Type B pancreatic cell (in vitro differentiated cells): Measurements from ENCODE around the gene KCNC3. TPM values are rescaled to one million over a fixed set of nuclear protein-coding genes. Genes with fewer than 3 reads are reported as not detected.
"Not testable (repeated sequence)": the region's sequence is repeated elsewhere in the genome, so short reads cannot be mapped to it uniquely, and the experiment has no call there.

Experiments
- DNase-seq: peaks from one replicate; pipeline ENCODE4 v3.0.0; 2021; ENCODE audit warnings: mixed read lengths; ENCODE audit not compliant: unreplicated experiment; ENCODE audit errors: extremely low spot score
- H3K27ac Mint-ChIP-seq: 2 replicates; pipeline ENCODE4 v1.8.0; 2021; ENCODE audit warnings: mild to moderate bottlenecking, mixed read lengths
- H3K27me3 Mint-ChIP-seq: 2 replicates; pipeline ENCODE4 v1.8.0; 2021; ENCODE audit warnings: mixed read lengths
- H3K36me3 Mint-ChIP-seq: 2 replicates; pipeline ENCODE4 v1.8.0; 2021; ENCODE audit warnings: mixed read lengths
- H3K4me1 Mint-ChIP-seq: one replicate; pipeline ENCODE4 v1.8.0; 2021; ENCODE audit warnings: mixed read lengths; ENCODE audit not compliant: unreplicated experiment
- H3K4me3 Mint-ChIP-seq: 2 replicates; pipeline ENCODE4 v1.8.0; 2021; ENCODE audit warnings: mild to moderate bottlenecking, mixed read lengths
- H3K9me3 Mint-ChIP-seq: 2 replicates; pipeline ENCODE4 v1.8.0; 2021; ENCODE audit warnings: mixed read lengths
- total RNA-seq: library from RNA; stranded (reverse); gene quantifications from 2 replicates; pipeline ENCODE4 v1.2.1, GENCODE V29; 2021; ENCODE audit warnings: low replicate concordance
- TF ChIP-seq, protein P1 (sequence below): fragments of 200-600 bp; sonication (generic); conservative IDR thresholded peaks from 2 replicates; pipeline ENCODE4 v1.5.0; 2021; ENCODE audit warnings: antibody characterized with exemption, mild to moderate bottlenecking

KCNC3 gene
- total RNA-seq, 1 donor from 2014 or later = 9.5 TPM

DNA sequence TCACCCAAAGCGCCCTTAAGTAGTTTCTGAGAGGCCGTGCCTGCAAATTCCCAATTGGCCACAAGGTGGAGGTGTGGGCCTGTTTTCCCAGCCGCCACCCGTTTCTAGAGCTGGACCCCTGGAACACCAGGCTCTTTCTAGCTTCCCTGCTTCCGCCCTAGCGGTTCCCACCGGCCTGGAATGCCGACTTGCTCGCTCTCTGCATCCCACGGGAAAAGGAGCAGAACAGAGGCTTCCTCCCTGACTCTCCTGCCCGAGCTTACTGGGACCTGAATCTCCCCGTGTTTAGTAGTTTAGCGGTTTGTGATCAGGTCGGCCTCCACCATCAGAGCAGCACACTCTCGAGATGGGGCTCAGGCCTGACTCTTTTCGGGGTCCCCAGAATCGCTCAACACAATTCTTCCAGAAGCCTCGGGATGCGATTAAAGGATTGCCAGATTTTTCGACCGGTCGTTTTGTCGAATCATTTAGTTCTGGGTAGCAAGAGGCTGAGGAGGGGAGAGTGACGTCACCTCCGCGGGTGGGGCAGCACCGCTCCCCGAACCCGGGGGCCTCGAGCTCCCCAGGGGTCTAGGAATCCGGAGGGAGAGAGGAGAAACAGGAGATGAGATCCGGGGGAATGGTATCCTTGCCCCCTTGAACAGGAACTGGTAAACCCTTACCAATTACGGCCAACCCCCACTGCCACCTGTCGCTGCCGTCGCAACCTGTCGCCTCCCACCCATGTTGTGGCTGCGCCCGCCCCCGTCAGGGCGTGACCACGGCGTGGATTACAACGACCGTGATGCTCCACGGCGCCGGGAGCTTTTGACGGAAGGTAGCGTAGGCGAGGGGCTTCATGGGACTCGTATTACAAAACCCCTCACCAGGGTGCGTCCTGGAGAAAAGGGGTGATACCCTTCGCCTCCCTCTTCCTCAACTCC, 28.3 kb upstream of the KCNC3 start:
- peaks cover 6% of the 10 kb centered on the region for H3K36me3 Mint-ChIP-seq
- no peak overlapping the region for H3K4me3 Mint-ChIP-seq
- no peaks in the 10 kb centered on the region for H3K4me1 Mint-ChIP-seq
- TF ChIP-seq, protein P1, sequence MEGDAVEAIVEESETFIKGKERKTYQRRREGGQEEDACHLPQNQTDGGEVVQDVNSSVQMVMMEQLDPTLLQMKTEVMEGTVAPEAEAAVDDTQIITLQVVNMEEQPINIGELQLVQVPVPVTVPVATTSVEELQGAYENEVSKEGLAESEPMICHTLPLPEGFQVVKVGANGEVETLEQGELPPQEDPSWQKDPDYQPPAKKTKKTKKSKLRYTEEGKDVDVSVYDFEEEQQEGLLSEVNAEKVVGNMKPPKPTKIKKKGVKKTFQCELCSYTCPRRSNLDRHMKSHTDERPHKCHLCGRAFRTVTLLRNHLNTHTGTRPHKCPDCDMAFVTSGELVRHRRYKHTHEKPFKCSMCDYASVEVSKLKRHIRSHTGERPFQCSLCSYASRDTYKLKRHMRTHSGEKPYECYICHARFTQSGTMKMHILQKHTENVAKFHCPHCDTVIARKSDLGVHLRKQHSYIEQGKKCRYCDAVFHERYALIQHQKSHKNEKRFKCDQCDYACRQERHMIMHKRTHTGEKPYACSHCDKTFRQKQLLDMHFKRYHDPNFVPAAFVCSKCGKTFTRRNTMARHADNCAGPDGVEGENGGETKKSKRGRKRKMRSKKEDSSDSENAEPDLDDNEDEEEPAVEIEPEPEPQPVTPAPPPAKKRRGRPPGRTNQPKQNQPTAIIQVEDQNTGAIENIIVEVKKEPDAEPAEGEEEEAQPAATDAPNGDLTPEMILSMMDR = peak; percentile 87
- no peaks in the 10 kb centered on the region for H3K27me3 Mint-ChIP-seq
- no peak overlapping the region for H3K27ac Mint-ChIP-seq
- no peak for DNase-seq
- no peaks in the 10 kb centered on the region for H3K9me3 Mint-ChIP-seq

DNA sequence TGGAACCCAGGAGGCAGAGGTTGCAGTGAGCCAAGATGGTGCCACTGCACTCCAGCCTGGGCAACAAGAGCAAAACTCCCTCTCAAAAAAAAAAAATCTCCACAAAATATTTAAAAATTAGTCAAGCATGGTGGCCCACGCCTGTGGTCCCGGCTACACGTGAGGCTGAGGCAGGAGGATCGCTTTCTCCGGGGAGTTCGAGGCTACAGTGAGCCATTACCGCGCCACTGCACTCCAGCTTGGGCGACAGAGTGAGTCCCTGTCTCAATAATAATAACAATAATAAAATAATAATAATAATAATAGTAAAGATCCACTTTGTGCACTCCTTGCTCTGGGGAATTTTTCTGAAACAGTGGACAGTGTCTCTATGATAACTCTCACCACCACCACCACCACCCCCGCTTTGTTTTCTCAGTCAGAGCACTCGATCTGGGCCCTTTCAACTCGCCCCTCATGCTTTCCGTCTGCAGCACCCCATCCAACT, 27.6 kb upstream of the KCNC3 start:
- peaks cover 6% of the 10 kb centered on the region for H3K36me3 Mint-ChIP-seq
- no peaks in the 10 kb centered on the region for H3K9me3 Mint-ChIP-seq
- DNase-seq = no peak
- H3K4me1 Mint-ChIP-seq = no peaks in the 10 kb centered on the region
- no peaks in the 10 kb centered on the region for H3K27me3 Mint-ChIP-seq
- no peak overlapping the region for H3K27ac Mint-ChIP-seq
- TF ChIP-seq, protein P1 = no peak
- no peak overlapping the region for H3K4me3 Mint-ChIP-seq

DNA sequence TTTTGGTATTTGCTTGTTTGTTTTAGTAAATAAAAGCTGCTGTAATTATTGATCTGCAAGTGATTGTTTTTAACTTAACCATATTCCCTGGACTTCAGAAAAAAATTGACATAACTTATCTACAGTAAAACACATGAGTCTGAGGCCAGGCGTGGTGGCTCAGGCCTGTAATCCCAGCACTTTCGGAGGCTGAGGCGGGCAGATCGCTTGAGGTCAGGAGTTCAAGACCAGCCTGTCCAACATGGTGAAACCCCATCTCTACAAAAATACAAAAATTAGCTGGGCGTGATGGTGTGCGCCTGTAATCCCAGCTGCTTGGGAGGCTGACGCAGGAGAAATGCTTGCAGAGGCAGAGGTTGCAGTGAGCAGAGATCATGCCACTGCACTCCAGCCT, 24.3 kb upstream of the KCNC3 start:
- DNase-seq, H3K27ac Mint-ChIP-seq, H3K36me3 Mint-ChIP-seq, H3K4me1 Mint-ChIP-seq, H3K4me3 Mint-ChIP-seq, H3K27me3 Mint-ChIP-seq, H3K9me3 Mint-ChIP-seq: not testable (repeated sequence)

DNA sequence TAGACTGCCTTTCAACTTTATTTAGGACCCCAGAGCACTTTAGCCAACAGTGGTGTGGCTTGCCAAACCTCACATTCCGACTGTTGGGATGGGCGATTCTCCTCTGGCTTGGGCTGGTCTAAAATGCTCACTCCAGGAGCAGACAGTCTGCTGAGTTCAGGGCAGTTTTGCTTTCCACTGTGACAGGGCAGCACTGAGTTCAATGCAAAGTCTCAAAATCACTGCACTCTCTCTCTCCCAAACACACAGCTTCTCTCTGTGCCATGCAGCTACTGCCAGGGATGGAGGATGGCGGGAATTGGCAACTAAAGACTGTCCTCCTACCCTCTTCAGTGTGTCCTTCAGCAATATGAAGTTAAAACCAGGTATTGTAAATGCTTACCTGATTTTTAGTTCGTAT, 23.1 kb upstream of the KCNC3 start:
- Mint-ChIP-seq H3K9me3 (no peaks in the 10 kb centered on the region), H3K36me3 (no peaks in the 10 kb centered on the region), H3K27me3 (no peaks in the 10 kb centered on the region), H3K4me1 (no peaks in the 10 kb centered on the region), H3K4me3 (no peak overlapping the region), H3K27ac (no peak overlapping the region)
- no peak for DNase-seq
- TF ChIP-seq, protein P1 = no peak

DNA sequence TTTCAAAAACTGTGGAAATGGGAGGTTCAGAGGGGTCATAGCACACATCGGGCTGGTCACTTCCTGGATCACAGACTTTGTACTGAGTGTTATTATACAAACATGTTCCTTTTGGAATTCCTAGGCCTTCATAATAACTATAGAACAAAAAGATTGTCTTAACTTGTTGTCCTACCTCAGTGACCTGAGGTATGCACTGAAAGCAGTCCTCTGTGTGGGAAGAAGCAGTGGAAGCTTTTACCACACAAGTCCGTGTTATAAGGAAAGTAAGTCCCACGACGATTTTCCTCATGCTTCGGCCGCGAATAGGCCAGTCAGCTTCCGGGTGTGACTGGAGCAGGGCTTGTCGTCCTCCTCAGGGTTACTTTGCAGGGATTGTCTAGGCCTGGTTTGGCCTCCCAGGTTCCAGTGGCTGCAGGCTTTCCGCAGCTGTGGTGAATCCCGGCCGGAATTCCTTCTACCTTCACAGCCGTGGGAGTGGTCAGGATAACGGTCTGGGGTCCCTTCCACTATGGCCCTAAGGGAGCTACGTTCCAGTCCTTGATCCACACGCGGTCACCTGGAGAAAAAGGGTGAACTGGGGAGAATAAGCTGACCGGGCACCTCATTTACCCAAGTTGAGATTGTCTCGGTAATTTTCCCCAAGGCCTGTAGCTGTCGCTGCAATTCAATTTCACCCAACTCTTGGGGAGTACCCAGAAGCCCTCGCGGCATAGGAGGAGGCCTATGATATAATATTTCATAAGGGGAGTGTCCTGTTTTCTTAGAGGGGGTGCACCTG, 20.3 kb upstream of the KCNC3 start:
- H3K4me3 Mint-ChIP-seq = no peak overlapping the region
- H3K9me3 Mint-ChIP-seq = no peaks in the 10 kb centered on the region
- H3K4me1 Mint-ChIP-seq = no peaks in the 10 kb centered on the region
- no peak overlapping the region for H3K27ac Mint-ChIP-seq
- peaks cover 9% of the 10 kb centered on the region for H3K36me3 Mint-ChIP-seq
- TF ChIP-seq, protein P1 = no peak
- H3K27me3 Mint-ChIP-seq = no peaks in the 10 kb centered on the region
- DNase-seq = no peak

DNA sequence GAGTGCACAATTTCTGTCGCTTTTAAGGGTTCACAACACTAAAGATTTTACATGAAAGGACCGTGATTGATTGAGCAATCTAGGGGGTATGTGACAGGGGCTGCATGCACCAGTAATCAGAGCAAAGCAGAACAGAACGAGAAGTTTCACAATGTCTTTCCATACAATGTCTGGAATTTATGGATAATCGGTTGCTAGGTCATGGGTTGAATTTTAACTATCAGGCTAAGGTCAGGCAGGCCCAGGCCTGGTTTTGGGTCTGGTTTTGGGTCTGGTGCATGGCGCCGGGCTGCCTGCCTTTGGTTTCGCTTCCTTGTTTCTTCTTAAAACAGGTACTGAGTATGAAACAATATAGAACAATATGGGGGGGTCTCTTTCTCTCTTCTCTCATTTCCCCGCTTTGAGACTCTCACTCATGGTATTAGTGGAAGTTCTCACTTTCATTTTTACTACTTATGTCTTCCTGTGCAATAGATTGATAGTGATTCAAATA, 18.0 kb upstream of the KCNC3 start:
- not testable (repeated sequence) for H3K27me3 Mint-ChIP-seq, H3K9me3 Mint-ChIP-seq, DNase-seq, H3K4me3 Mint-ChIP-seq, H3K4me1 Mint-ChIP-seq, H3K27ac Mint-ChIP-seq
- H3K36me3 Mint-ChIP-seq = peaks cover 13% of the 10 kb centered on the region
